ENCODE data around the gene NUBP1. TPM values are rescaled to one million over a fixed set of nuclear protein-coding genes. Genes with fewer than 3 reads are reported as not detected.
"Not testable (repeated sequence)": the region's sequence is repeated elsewhere in the genome, so short reads cannot be mapped to it uniquely, and the experiment has no call there.

NUBP1 gene
- polyA plus RNA-seq, 3 donors = 26.9 to 31.1 (median 31.0) TPM

- H3K27ac ChIP-seq (ENCODE audit: low read depth, low read length) = not testable (repeated sequence)
- WGBS, 3 donors = 96 to 98% (median 98%) methylated on average over 6 of the region's 6 CpGs
Measured at GRCh38 chr16:10779908-10780307, 36.3 kb downstream of the NUBP1 start.

- 84 to 90% (median 87%) methylated on average over 4 of the region's 4 CpGs for WGBS, 3 donors
- H3K27ac ChIP-seq (ENCODE audit: low read depth, low read length) = no peak overlapping the region
Measured at GRCh38 chr16:10780628-10781027, 37.0 kb downstream of the NUBP1 start.

GRCh38 chr16:10782628-10783027 lies 39.0 kb downstream of the NUBP1 start:
- 87 to 98% (median 92%) methylated on average over 2 of the region's 2 CpGs for whole genome bisulfite sequencing, 3 donors
- H3K27ac ChIP-seq (ENCODE audit: low read depth, low read length) = no peak overlapping the region

GRCh38 chr16:10787304-10787703 lies 43.7 kb downstream of the NUBP1 start:
- WGBS, 3 donors = 90 to 96% (median 95%) methylated on average over 5 of the region's 5 CpGs
- no peak overlapping the region for H3K27ac ChIP-seq (ENCODE audit: low read depth, low read length)

- 80 to 90% (median 88%) methylated on average over 4 of the region's 4 CpGs for WGBS, 3 donors
- H3K27ac ChIP-seq (ENCODE audit: low read depth, low read length) = not testable (repeated sequence)
Measured at GRCh38 chr16:10788630-10789029, 45.0 kb downstream of the NUBP1 start.

GRCh38 chr16:10791048-10791447 lies 47.4 kb downstream of the NUBP1 start:
- 73 to 95% (median 76%) methylated on average over 4 of the region's 4 CpGs for WGBS, 3 donors
- no peak overlapping the region for H3K27ac ChIP-seq (ENCODE audit: low read depth, low read length)

GRCh38 chr16:10799736-10800135 lies 56.1 kb downstream of the NUBP1 start:
- WGBS, 3 donors = 86 to 89% (median 87%) methylated on average over 3 of the region's 3 CpGs
- no peak overlapping the region for H3K27ac ChIP-seq (ENCODE audit: low read depth, low read length)

- no peak overlapping the region for H3K27ac ChIP-seq (ENCODE audit: low read depth, low read length)
- 83 to 86% (median 85%) methylated on average over 9 of the region's 9 CpGs for WGBS, 3 donors
Measured at GRCh38 chr16:10805334-10805733, 61.7 kb downstream of the NUBP1 start.

GRCh38 chr16:10806698-10807097 lies 63.1 kb downstream of the NUBP1 start:
- whole genome bisulfite sequencing, 3 donors = 71 to 90% (median 75%) methylated on average over 6 of the region's 6 CpGs
- H3K27ac ChIP-seq (ENCODE audit: low read depth, low read length) = no peak overlapping the region

- H3K27ac ChIP-seq (ENCODE audit: low read depth, low read length) = no peak overlapping the region
- 84 to 92% (median 85%) methylated on average over 3 of the region's 3 CpGs for WGBS, 3 donors
Measured at GRCh38 chr16:10808218-10808617, 64.6 kb downstream of the NUBP1 start.

GRCh38 chr16:10808850-10809249 lies 65.2 kb downstream of the NUBP1 start:
- H3K27ac ChIP-seq (ENCODE audit: low read depth, low read length) = no peak overlapping the region
- 81 to 89% (median 88%) methylated on average over 3 of the region's 3 CpGs for WGBS, 3 donors

- no peak overlapping the region for H3K27ac ChIP-seq (ENCODE audit: low read depth, low read length)
- WGBS, 3 donors = 93 to 96% (median 96%) methylated on average over 3 of the region's 3 CpGs
Measured at GRCh38 chr16:10809706-10810105, 66.1 kb downstream of the NUBP1 start.

GRCh38 chr16:10812312-10813098 lies 68.9 kb downstream of the NUBP1 start:
- no peak overlapping the region for H3K27ac ChIP-seq (ENCODE audit: low read depth, low read length)
- 53 to 79% (median 57%) methylated on average over 6 of the region's 6 CpGs for WGBS, 3 donors

- no peak overlapping the region for H3K27ac ChIP-seq (ENCODE audit: low read depth, low read length)
- WGBS, 3 donors = 72 to 88% (median 78%) methylated on average over 4 of the region's 4 CpGs
Measured at GRCh38 chr16:10813099-10813455, 69.4 kb downstream of the NUBP1 start.

GRCh38 chr16:10817514-10817913 lies 73.9 kb downstream of the NUBP1 start:
- H3K27ac ChIP-seq (ENCODE audit: low read depth, low read length) = no peak overlapping the region
- WGBS, 3 donors = 93 to 100% (median 100%) methylated on average over 1 of the region's 1 CpG

- H3K27ac ChIP-seq (ENCODE audit: low read depth, low read length) = no peak within 1 kb of the TSS
- WGBS, 3 donors = 39 to 66% (median 44%) methylated on average over 60 to 64 of the region's 64 CpGs
Measured at GRCh38 chr16:10817963-10818941, 74.6 kb downstream of the NUBP1 start, which contains the start of gene TVP23A. TVP23A (minus strand) TSS chr16:10818794; CDS start chr16:10818493, 301 bp downstream.

Measured in adipose tissue (tissue), 3 donors.